Activated naive CD8-positive, alpha-beta T cell treated with anti-CD3 and anti-CD28 coated beads, Interleukin-2, amount 50 U/mL, for 24 hours (primary cell): ENCODE measurements around the gene WNT5B.

Source experiments
- ATAC-seq: fragments of 150-1000 bp; cut with Tn5 transposase; one replicate; pipeline ENCODE4 v1.10.0; 2021
- DNase-seq: peaks from one replicate; pipeline ENCODE4 v3.0.0; 2021
- H3K27ac Mint-ChIP-seq: one replicate; pipeline ENCODE4 v1.8.0; 2021; ENCODE audit warnings: mild to moderate bottlenecking, mixed read lengths
- H3K27me3 Mint-ChIP-seq: one replicate; pipeline ENCODE4 v1.8.0; 2021; ENCODE audit warnings: mixed read lengths
- H3K36me3 Mint-ChIP-seq: one replicate; pipeline ENCODE4 v1.8.0; 2021; ENCODE audit warnings: low read depth, mixed read lengths
- H3K4me1 Mint-ChIP-seq: one replicate; pipeline ENCODE4 v1.8.0; 2021; ENCODE audit warnings: mixed read lengths
- H3K4me3 Mint-ChIP-seq: one replicate; pipeline ENCODE4 v1.8.0; 2021; ENCODE audit warnings: mild to moderate bottlenecking, moderate library complexity, mixed read lengths
- H3K9me3 Mint-ChIP-seq: one replicate; pipeline ENCODE4 v1.8.0; 2021; ENCODE audit warnings: mixed read lengths

The WNT5B gene

DNA sequence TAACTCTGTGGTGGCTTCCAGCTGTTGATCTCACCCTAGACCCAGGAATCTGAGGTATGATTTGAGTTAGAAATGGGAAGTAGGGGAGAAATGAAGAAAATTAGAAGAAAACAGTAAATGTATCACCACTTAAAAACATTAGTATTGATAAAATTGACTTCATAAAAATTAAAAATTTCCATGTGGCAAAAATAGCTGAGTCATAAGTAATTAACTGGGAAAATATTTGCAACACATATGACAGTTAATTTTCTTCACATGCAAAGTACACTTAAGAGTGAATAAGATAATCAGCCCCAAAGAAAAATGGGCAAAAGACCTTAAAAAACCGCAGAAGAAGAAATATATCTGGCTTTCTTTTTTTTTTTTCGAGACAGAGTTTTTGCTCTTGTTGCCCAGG, 36.3 kb downstream of the WNT5B start:
- ATAC-seq (no peak), DNase-seq (no peak)
- Mint-ChIP-seq H3K27ac (no peak overlapping the region), H3K27me3 (no peaks in the 10 kb centered on the region), H3K9me3 (no peaks in the 10 kb centered on the region), H3K4me1 (peaks cover 51% of the 10 kb centered on the region), H3K36me3 (no peaks in the 10 kb centered on the region), H3K4me3 (no peak overlapping the region)

- Mint-ChIP-seq H3K36me3 (no peaks in the 10 kb centered on the region), H3K4me3 (no peak overlapping the region), H3K27ac (no peak overlapping the region), H3K4me1 (peaks cover 49% of the 10 kb centered on the region), H3K9me3 (no peaks in the 10 kb centered on the region), H3K27me3 (no peaks in the 10 kb centered on the region)
- no peak for DNase-seq
- ATAC-seq = no peak
Observed at GRCh38 chr12:1666215-1666614, 37.2 kb downstream of the WNT5B start.

DNA sequence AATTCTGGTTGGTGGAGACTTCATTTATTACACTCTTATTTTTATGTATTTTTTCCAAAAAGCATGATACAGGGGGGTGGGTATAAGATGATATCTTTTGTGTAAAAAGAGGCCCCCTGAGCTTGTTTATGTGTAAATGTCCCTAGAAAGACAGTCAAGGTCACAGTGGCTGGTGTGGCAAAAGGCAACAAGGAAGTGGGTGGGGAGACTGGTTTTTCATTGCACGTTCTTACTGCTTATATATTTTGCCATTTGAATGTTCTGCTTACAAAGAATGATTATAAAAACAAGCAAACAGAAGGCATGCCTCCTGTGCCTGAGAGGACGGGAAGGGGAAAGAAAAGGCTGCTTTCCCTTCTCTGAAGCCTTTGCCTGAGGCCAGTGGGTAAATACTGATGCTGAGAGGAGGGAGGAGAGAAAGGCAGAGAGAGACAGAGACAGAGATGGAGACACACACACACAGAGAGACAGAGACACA, 37.7 kb downstream of the WNT5B start:
- no peak overlapping the region for H3K4me3 Mint-ChIP-seq

GRCh38 chr12:1668833-1669543, 40.0 kb downstream of the WNT5B start:
- no peaks in the 10 kb centered on the region for H3K27me3 Mint-ChIP-seq
- ATAC-seq (peak; percentile 20), DNase-seq (no peak)
- no peaks in the 10 kb centered on the region for H3K36me3 Mint-ChIP-seq
- peaks cover 41% of the 10 kb centered on the region for H3K4me1 Mint-ChIP-seq
- peak overlapping the region; percentile 61 for H3K27ac Mint-ChIP-seq
- no peaks in the 10 kb centered on the region for H3K9me3 Mint-ChIP-seq
- no peak overlapping the region for H3K4me3 Mint-ChIP-seq

More for the DNA sequence above, 37.7 kb downstream of the WNT5B start:
- Mint-ChIP-seq H3K36me3 (no peaks in the 10 kb centered on the region), H3K4me1 (peaks cover 46% of the 10 kb centered on the region), H3K9me3 (no peaks in the 10 kb centered on the region), H3K27ac (peak overlapping the region; percentile 24), H3K27me3 (no peaks in the 10 kb centered on the region)
- no peak for DNase-seq
- no peak for ATAC-seq

GRCh38 chr12:1670358-1671268, 41.6 kb downstream of the WNT5B start:
- Mint-ChIP-seq H3K27me3 (no peaks in the 10 kb centered on the region), H3K36me3 (no peaks in the 10 kb centered on the region), H3K9me3 (no peaks in the 10 kb centered on the region), H3K27ac (no peak overlapping the region), H3K4me1 (peaks cover 32% of the 10 kb centered on the region), H3K4me3 (no peak overlapping the region)
- DNase-seq (no peak), ATAC-seq (peak; percentile 46)

DNA sequence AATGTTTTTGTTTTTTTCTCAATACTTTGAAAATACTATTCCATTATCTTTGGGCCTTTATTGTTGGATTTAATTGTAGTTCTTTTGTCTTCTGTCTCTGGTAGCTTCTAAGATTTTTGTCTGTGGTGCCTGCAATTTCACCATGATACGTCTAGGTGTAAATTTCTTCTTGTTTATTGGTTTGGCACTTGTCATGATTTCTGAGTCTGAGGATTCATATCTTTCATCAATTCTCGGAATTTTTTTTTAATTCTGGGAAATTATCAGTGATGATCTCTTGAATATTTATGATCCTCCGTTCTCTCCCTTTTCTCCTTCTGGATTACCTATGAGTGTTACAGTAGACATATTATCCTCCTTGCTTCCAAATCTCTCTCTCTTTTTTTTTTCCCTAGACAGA, 47.0 kb downstream of the WNT5B start:
- DNase-seq (no peak), ATAC-seq (no peak)
- Mint-ChIP-seq H3K4me1 (peaks cover 2% of the 10 kb centered on the region), H3K27me3 (no peaks in the 10 kb centered on the region), H3K27ac (no peak overlapping the region), H3K36me3 (no peaks in the 10 kb centered on the region), H3K9me3 (no peaks in the 10 kb centered on the region), H3K4me3 (no peak overlapping the region)

DNA sequence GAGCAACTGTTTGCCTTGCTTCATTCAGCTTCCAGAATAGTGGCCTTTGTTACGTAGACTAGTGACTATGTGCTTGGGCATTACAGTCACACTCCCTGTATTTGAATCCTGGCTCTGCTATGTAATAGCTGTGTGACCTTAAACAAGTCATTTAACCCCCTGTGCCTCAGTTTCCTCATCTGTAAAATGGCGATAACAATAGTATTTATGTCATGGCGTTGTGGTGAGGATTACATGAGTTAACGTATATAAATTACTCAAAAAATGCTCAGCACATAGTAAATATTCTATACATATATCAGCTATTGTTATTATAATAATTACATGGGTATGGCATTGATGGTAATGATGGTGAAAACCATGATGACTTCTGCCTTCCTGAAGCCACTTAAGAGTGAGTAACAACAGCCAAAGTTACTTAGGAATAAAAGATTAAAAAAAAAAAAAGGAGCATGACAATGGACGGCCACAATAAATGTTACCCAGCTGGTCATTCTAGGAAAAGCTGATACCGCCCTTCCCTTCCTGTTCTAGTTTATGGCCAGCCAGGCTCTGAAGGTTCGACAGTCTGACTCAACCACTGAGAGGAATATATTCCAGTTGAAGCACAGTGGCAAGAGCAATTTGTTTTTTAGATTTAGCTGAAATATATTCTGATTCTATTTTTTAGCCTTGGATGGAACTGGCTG, 51.9 kb downstream of the WNT5B start:
- Mint-ChIP-seq H3K4me3 (no peak overlapping the region), H3K9me3 (no peaks in the 10 kb centered on the region), H3K27ac (no peak overlapping the region), H3K4me1 (no peaks in the 10 kb centered on the region), H3K27me3 (no peaks in the 10 kb centered on the region), H3K36me3 (no peaks in the 10 kb centered on the region)
- ATAC-seq = no peak
- DNase-seq = no peak

GRCh38 chr12:1681493-1681807, 52.4 kb downstream of the WNT5B start:
- ATAC-seq = no peak
- Mint-ChIP-seq H3K27me3 (no peaks in the 10 kb centered on the region), H3K9me3 (no peaks in the 10 kb centered on the region), H3K4me3 (no peak overlapping the region), H3K4me1 (no peaks in the 10 kb centered on the region), H3K36me3 (no peaks in the 10 kb centered on the region), H3K27ac (no peak overlapping the region)
- no peak for DNase-seq

DNA sequence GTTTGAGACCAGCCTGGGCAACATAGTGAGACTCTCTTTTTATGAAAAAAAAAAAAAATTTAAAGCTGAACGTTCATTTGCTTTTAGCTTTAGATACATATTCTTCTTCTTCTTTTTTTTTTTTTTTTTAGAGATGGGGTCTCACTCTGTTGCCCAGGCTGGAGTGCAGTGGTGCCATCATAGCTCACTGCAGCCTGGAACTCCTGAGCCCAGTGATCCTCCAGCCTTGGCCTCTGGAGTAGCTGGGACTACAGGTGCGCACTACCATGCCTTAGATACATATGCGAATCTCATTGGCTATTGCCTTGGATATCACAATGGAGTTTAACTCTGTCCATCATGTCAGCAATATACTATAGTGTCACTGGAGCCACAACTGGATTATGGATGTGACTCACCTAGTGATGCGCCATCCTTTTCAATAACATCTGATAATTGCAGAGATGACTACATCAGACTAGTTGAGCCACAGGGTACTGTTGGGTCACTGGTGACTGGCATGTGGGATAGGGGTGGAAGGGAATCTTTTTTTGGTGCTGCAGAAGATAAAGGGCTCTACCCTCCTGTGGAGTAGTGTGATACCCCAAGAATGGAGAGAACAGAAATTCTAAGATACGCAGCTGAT, 59.2 kb downstream of the WNT5B start:
- peak; percentile 23 for ATAC-seq
- no peaks in the 10 kb centered on the region for H3K9me3 Mint-ChIP-seq
- H3K36me3 Mint-ChIP-seq = peaks cover 9% of the 10 kb centered on the region
- H3K27ac Mint-ChIP-seq = no peak overlapping the region
- peaks cover 37% of the 10 kb centered on the region for H3K4me1 Mint-ChIP-seq
- H3K4me3 Mint-ChIP-seq = no peak overlapping the region
- H3K27me3 Mint-ChIP-seq = no peaks in the 10 kb centered on the region
- no peak for DNase-seq

- ATAC-seq (peak; percentile 99), DNase-seq (peak; percentile 94)
- H3K27me3 Mint-ChIP-seq = no peaks in the 10 kb centered on the region
- H3K36me3 Mint-ChIP-seq = peaks cover 13% of the 10 kb centered on the region
- H3K4me3 Mint-ChIP-seq = peak within 1 kb of the TSS; percentile 91
- peak within 1 kb of the TSS; percentile 99 for H3K27ac Mint-ChIP-seq
- peaks cover 54% of the 10 kb centered on the region for H3K4me1 Mint-ChIP-seq
- H3K9me3 Mint-ChIP-seq = no peaks in the 10 kb centered on the region
Observed at GRCh38 chr12:1690578-1691122, 61.6 kb downstream of the WNT5B start, which contains the start of gene ADIPOR2. ADIPOR2 (plus strand) TSS chr12:1691070; CDS start chr12:1754344, 63,274 bp downstream.

GRCh38 chr12:1691123-1692007, 62.3 kb downstream of the WNT5B start:
- ATAC-seq (peak; percentile 12), DNase-seq (peak; percentile 45)
- Mint-ChIP-seq H3K4me3 (peak overlapping the region; percentile 91), H3K4me1 (peaks cover 61% of the 10 kb centered on the region), H3K27ac (peak overlapping the region; percentile 99), H3K36me3 (peaks cover 13% of the 10 kb centered on the region), H3K9me3 (no peaks in the 10 kb centered on the region), H3K27me3 (no peaks in the 10 kb centered on the region)

DNA sequence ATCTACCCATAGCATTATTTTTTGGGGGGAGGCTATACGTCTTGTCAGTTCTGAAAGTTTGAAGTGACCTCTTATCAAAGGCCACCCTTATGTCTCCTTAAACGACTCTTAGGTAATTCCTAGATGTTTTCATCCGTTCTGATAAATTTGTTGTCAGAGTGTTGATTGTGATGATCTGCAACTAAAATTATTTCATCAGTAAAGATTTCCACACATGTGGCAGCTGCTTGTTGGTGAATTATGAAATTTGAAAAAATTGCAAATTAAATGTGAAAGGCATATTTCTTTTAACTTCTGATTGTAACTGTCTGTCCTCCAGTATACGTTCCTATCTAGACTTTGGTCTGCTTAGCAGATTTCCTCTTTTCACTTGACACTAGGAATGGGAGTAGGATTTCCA, 63.2 kb downstream of the WNT5B start:
- Mint-ChIP-seq H3K36me3 (peaks cover 14% of the 10 kb centered on the region), H3K4me1 (peaks cover 70% of the 10 kb centered on the region), H3K4me3 (peak overlapping the region; percentile 91), H3K27me3 (no peaks in the 10 kb centered on the region), H3K9me3 (no peaks in the 10 kb centered on the region), H3K27ac (peak overlapping the region; percentile 99)
- no peak for DNase-seq
- no peak for ATAC-seq

DNA sequence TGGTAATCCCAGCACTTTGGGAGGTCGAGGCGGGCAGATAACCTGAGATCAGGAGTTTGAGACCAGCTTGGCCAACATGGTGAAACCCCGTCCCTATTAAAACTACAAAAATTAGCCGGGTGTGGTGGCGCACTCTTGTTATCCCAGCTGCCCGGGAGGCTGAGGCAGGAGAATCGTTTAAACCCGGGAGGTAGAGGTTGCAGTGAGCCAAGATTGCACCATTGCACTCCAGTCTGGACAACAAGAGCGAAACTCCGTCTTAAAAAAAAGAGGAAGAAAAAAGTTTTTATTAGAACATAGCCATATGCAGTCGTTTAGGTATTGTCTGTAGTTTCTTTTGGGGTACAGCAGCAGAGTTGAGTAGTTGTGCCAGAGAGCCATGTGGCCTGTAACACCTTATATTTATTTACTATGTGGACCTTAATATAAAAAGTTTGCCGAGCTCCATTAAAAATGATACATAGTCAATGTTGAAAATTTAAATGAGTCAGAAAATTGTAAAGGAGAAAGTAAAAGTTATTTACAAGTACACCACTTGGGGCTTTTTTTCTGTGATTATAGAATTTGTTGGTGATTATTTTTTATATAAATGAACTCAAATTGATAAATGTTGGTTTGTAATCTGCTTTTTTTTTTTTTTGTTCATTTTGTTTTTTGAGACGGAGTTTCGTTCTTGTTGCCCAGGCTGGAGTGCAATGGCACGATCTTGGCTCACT, 64.0 kb downstream of the WNT5B start:
- DNase-seq = no peak
- Mint-ChIP-seq H3K4me3 (peak overlapping the region; percentile 91), H3K36me3 (peaks cover 17% of the 10 kb centered on the region), H3K27ac (no peak overlapping the region), H3K4me1 (peaks cover 78% of the 10 kb centered on the region), H3K27me3 (no peaks in the 10 kb centered on the region), H3K9me3 (no peaks in the 10 kb centered on the region)
- ATAC-seq = no peak
